ENCODE measurements around the gene LHFPL5. TPM values are rescaled to one million over a fixed set of nuclear protein-coding genes. Genes with fewer than 3 reads are reported as not detected.

The LHFPL5 gene
- total and polyA plus RNA-seq, 11 donors: not detected

- no peak overlapping the region for H3K4me3 ChIP-seq
- DNase-seq (no peak), ATAC-seq (no peak)
- peaks cover 0 to 8% (median 0%) of the 10 kb centered on the region in 12 donors for H3K4me1 ChIP-seq
- H3K36me3 ChIP-seq: no peaks in the 10 kb centered on the region
- H3K27ac ChIP-seq: no peak overlapping the region
- H3K9me3 ChIP-seq: no peaks in the 10 kb centered on the region
- H3K27me3 ChIP-seq: peaks cover 0 to 30% (median 0%) of the 10 kb centered on the region in 9 donors
- intact Hi-C loops (cut with DNase I): no loop called here
- 56 to 68% (median 66%) methylated on average over 3 of the region's 3 CpGs for WGBS, 4 donors
- no peak for TF ChIP-seq CTCF (IDR thresholded peaks at IDR 0.05)
- TF ChIP-seq POLR2A (IDR thresholded peaks at IDR 0.05): no peak
Measured at GRCh38 chr6:35801148-35801547, 4.0 kb upstream of the LHFPL5 start.

- 37 to 54% (median 38%) methylated on average over 3 of the region's 3 CpGs for WGBS, 4 donors
- TF ChIP-seq POLR2A (IDR thresholded peaks at IDR 0.05) (no peak), CTCF (IDR thresholded peaks at IDR 0.05) (no peak)
- Histone ChIP-seq H3K9me3 (no peaks in the 10 kb centered on the region), H3K36me3 (no peaks in the 10 kb centered on the region), H3K4me3 (no peak overlapping the region), H3K27me3 (peaks cover 0 to 44% (median 6%) of the 10 kb centered on the region in 9 donors), H3K27ac (no peak overlapping the region), H3K4me1 (peaks cover 0 to 8% (median 0%) of the 10 kb centered on the region in 12 donors)
- intact Hi-C loops (cut with DNase I): no loop called here
- DNase-seq: no peak
- no peak for ATAC-seq
Measured at GRCh38 chr6:35808688-35809087, 3.5 kb downstream of the LHFPL5 start.

- H3K36me3 ChIP-seq: no peaks in the 10 kb centered on the region
- WGBS, 4 donors: 76 to 83% (median 79%) methylated on average over 5 of the region's 5 CpGs
- ATAC-seq (no peak), DNase-seq (no peak)
- peaks cover 0 to 39% (median 6%) of the 10 kb centered on the region in 9 donors for H3K27me3 ChIP-seq
- TF ChIP-seq CTCF (IDR thresholded peaks at IDR 0.05) (no peak), POLR2A (IDR thresholded peaks at IDR 0.05) (no peak)
- H3K27ac ChIP-seq: no peak overlapping the region
- intact Hi-C loops (cut with DNase I): no loop called here
- H3K4me3 ChIP-seq: no peak overlapping the region
- H3K4me1 ChIP-seq: peaks cover 0 to 8% (median 0%) of the 10 kb centered on the region in 12 donors
- H3K9me3 ChIP-seq: no peaks in the 10 kb centered on the region
Measured at GRCh38 chr6:35809809-35810208, 4.7 kb downstream of the LHFPL5 start.

GRCh38 chr6:35810971-35811698 lies 6.0 kb downstream of the LHFPL5 start:
- no peak overlapping the region for H3K27ac ChIP-seq
- peak in 1 of 4 donors; percentile 24 for ATAC-seq

More at GRCh38 chr6:35810971-35811698, 6.0 kb downstream of the LHFPL5 start:
- no peak for DNase-seq
- Histone ChIP-seq H3K4me3 (no peak overlapping the region), H3K36me3 (no peaks in the 10 kb centered on the region), H3K27me3 (peaks cover 0 to 26% (median 0%) of the 10 kb centered on the region in 9 donors), H3K9me3 (peaks cover 0 to under 1% (median 0%) of the 10 kb centered on the region in 12 donors), H3K4me1 (no peaks in the 10 kb centered on the region)
- TF ChIP-seq CTCF (IDR thresholded peaks at IDR 0.05): no peak
- TF ChIP-seq POLR2A (IDR thresholded peaks at IDR 0.05): no peak
- intact Hi-C loops (cut with DNase I): no loop called here
- WGBS, 4 donors: 59 to 68% (median 63%) methylated on average over 14 of the region's 14 CpGs

Data from heart left ventricle (tissue), 16 donors.